ENCODE data around the gene AFG1L.
"Not testable (repeated sequence)": the region's sequence is repeated elsewhere in the genome, so short reads cannot be mapped to it uniquely, and the experiment has no call there.

AFG1L gene

GRCh38 chr6:108294727-108295625, at the start of gene AFG1L:
Gene AFG1L, plus strand, starts transcription at chr6:108295054. Its CDS starts 26 bp downstream, at chr6:108295080.
- in situ Hi-C loops (cut with HindIII; ENCODE audit: low sequenced_read_pairs), result no loop called here

GRCh38 chr6:108245095-108245494, 49.8 kb upstream of the AFG1L start:
- in situ Hi-C loops (cut with HindIII; ENCODE audit: low sequenced_read_pairs), result not testable (repeated sequence)

- in situ Hi-C loops (cut with HindIII; ENCODE audit: low sequenced_read_pairs), result no loop called here
Measured at GRCh38 chr6:108247965-108248536, 46.8 kb upstream of the AFG1L start.

- in situ Hi-C loops (cut with HindIII; ENCODE audit: low sequenced_read_pairs), result no loop called here
Measured at GRCh38 chr6:108250240-108250866, 44.5 kb upstream of the AFG1L start.

GRCh38 chr6:108251252-108251651, 43.6 kb upstream of the AFG1L start:
- in situ Hi-C loops (cut with HindIII; ENCODE audit: low sequenced_read_pairs), result no loop called here

- in situ Hi-C loops (cut with HindIII; ENCODE audit: low sequenced_read_pairs), result no loop called here
Measured at GRCh38 chr6:108252055-108252454, 42.8 kb upstream of the AFG1L start.

- in situ Hi-C loops (cut with HindIII; ENCODE audit: low sequenced_read_pairs), result no loop called here
Measured at GRCh38 chr6:108253241-108253640, 41.6 kb upstream of the AFG1L start.

GRCh38 chr6:108254433-108255410, 40.1 kb upstream of the AFG1L start:
- in situ Hi-C loops (cut with HindIII; ENCODE audit: low sequenced_read_pairs), result no loop called here

- in situ Hi-C loops (cut with HindIII; ENCODE audit: low sequenced_read_pairs), result no loop called here
Measured at GRCh38 chr6:108260126-108260808, 34.6 kb upstream of the AFG1L start.

GRCh38 chr6:108260809-108261569, 33.9 kb upstream of the AFG1L start, which contains the start of gene SNX3:
Gene SNX3, minus strand, starts transcription at chr6:108261040. Its CDS starts 119 bp downstream, at chr6:108260921.
- in situ Hi-C loops (cut with HindIII; ENCODE audit: low sequenced_read_pairs), result no loop called here

GRCh38 chr6:108263371-108263770, 31.5 kb upstream of the AFG1L start:
- in situ Hi-C loops (cut with HindIII; ENCODE audit: low sequenced_read_pairs), result no loop called here

- in situ Hi-C loops (cut with HindIII; ENCODE audit: low sequenced_read_pairs), result no loop called here
Measured at GRCh38 chr6:108268845-108269244, 26.0 kb upstream of the AFG1L start.

GRCh38 chr6:108269955-108270354, 24.9 kb upstream of the AFG1L start:
- in situ Hi-C loops (cut with HindIII; ENCODE audit: low sequenced_read_pairs), result not testable (repeated sequence)

- in situ Hi-C loops (cut with HindIII; ENCODE audit: low sequenced_read_pairs), result no loop called here
Measured at GRCh38 chr6:108274546-108274945, 20.3 kb upstream of the AFG1L start.

GRCh38 chr6:108275976-108276375, 18.9 kb upstream of the AFG1L start:
- in situ Hi-C loops (cut with HindIII; ENCODE audit: low sequenced_read_pairs), result no loop called here

GRCh38 chr6:108277295-108277694, 17.6 kb upstream of the AFG1L start:
- in situ Hi-C loops (cut with HindIII; ENCODE audit: low sequenced_read_pairs), result no loop called here

- in situ Hi-C loops (cut with HindIII; ENCODE audit: low sequenced_read_pairs), result no loop called here
Measured at GRCh38 chr6:108277831-108278230, 17.0 kb upstream of the AFG1L start.

- in situ Hi-C loops (cut with HindIII; ENCODE audit: low sequenced_read_pairs), result no loop called here
Measured at GRCh38 chr6:108285381-108285780, 9.5 kb upstream of the AFG1L start.

GRCh38 chr6:108286366-108286765, 8.5 kb upstream of the AFG1L start:
- in situ Hi-C loops (cut with HindIII; ENCODE audit: low sequenced_read_pairs), result no loop called here

Data from endothelial cell of hepatic sinusoid (primary cell).